Measurements from ENCODE around the gene FAM83D. TPM values are rescaled to one million over a fixed set of nuclear protein-coding genes. Genes with fewer than 3 reads are reported as not detected.

Gene FAM83D
- polyA plus RNA-seq, 2 of the 4 experiments (the other 2 are of a cell fraction): 57.1 to 58.3 TPM

DNA sequence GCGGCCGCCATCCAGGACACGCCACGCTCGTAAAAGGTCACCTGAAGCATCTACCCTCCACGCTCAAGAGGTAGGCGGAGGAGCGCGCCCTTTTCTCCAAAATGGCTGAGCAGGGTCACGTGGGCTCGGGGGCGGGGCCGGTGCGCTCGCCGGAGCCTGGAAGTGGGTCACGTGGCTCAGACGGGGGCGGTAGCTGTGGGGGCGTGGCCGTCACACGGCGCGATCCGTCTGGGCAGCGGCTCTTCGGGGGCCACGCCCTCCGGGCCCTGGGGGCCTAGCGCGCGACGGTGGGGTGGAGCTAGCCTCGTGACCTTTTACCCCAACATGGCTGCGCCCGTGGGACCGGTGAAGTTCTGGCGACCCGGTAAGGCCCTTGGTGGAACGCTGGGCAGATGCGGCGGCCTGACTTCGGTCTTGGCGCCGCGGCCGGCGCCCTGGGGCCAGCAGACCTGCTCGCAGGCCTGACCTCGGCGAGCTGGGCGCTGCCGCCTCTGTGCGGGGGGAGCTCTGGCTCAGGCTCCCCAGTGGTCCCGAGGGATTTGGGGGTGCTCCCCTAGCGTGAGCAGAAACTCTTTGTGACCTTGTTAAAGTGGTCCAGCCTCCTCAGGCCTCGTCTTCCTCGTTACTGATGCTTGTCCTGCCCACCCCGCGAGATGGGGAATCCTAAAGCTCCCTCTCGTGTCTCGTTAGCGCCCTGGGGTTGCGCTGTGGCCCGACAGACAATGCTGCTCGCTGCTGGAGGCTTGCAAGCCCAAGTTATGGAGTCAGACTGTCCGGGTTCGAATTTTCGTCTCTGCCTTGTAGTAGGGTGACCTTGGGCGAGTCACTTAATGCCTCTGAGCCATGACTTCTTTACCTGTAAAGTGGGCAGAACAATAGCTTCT is 36.1 kb downstream of the FAM83D start, which contains the start of gene DHX35 (continued):
- TF ChIP-seq CHD2 (IDR thresholded peaks at IDR 0.05; ENCODE audit: low read length, partially characterized antibody) (no peak), FOSB (CRISPR knock-in tag; IDR thresholded peaks at IDR 0.05) (no peak), ZSCAN20 (CRISPR knock-in tag; IDR thresholded peaks at IDR 0.05) (no peak), BHLHE40 (IDR thresholded peaks at IDR 0.05; ENCODE audit: low read depth, low read length) (no peak), RCOR1 (IDR thresholded peaks at IDR 0.05; ENCODE audit: low read depth, low read length) (no peak), CEBPB (IDR thresholded peaks at IDR 0.05) (no peak), ZC3H11A (IDR thresholded peaks at IDR 0.05) (no peak), HOXB5 (CRISPR knock-in tag; IDR thresholded peaks at IDR 0.05) (no peak), KDM5A (IDR thresholded peaks at IDR 0.05) (peak; percentile 92), FOXS1 (CRISPR knock-in tag; IDR thresholded peaks at IDR 0.05) (no peak), MAZ (IDR thresholded peaks at IDR 0.05; ENCODE audit: borderline replicate concordance, low read depth, low read length) (no peak), RFX5 (IDR thresholded peaks at IDR 0.05) (no peak), RAD21 (conservative IDR thresholded peaks at IDR 0.05 in 1 of 2, IDR thresholded peaks at IDR 0.05 in 1 of 2) (peak; percentile 17 to 19; a peak in 1 of 5 replicates), NFE2L2 (conservative IDR thresholded peaks at IDR 0.05; ENCODE audit: low read length) (no peak), FOSL2 (IDR thresholded peaks at IDR 0.05) (no peak), FOSL2 (CRISPR knock-in tag; IDR thresholded peaks at IDR 0.05) (no peak), POLR2AphosphoS2 (conservative IDR thresholded peaks at IDR 0.05; ENCODE audit: low read length) (no peak), HOXA7 (CRISPR knock-in tag; IDR thresholded peaks at IDR 0.05) (no peak), EHF (CRISPR knock-in tag; IDR thresholded peaks at IDR 0.05) (no peak), SREBF2 (IDR thresholded peaks at IDR 0.05) (no peak), ZFP36 (IDR thresholded peaks at IDR 0.05; ENCODE audit: borderline replicate concordance, partially characterized antibody) (no peak)
- TF ChIP-seq, protein P1, sequence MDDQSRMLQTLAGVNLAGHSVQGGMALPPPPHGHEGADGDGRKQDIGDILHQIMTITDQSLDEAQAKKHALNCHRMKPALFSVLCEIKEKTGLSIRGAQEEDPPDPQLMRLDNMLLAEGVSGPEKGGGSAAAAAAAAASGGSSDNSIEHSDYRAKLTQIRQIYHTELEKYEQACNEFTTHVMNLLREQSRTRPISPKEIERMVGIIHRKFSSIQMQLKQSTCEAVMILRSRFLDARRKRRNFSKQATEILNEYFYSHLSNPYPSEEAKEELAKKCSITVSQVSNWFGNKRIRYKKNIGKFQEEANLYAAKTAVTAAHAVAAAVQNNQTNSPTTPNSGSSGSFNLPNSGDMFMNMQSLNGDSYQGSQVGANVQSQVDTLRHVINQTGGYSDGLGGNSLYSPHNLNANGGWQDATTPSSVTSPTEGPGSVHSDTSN (IDR thresholded peaks at IDR 0.05): no peak
- TF ChIP-seq, protein P2, sequence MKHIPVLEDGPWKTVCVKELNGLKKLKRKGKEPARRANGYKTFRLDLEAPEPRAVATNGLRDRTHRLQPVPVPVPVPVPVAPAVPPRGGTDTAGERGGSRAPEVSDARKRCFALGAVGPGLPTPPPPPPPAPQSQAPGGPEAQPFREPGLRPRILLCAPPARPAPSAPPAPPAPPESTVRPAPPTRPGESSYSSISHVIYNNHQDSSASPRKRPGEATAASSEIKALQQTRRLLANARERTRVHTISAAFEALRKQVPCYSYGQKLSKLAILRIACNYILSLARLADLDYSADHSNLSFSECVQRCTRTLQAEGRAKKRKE (CRISPR knock-in tag; IDR thresholded peaks at IDR 0.05; ENCODE audit: low read depth): no peak
- TF ChIP-seq, protein P3, sequence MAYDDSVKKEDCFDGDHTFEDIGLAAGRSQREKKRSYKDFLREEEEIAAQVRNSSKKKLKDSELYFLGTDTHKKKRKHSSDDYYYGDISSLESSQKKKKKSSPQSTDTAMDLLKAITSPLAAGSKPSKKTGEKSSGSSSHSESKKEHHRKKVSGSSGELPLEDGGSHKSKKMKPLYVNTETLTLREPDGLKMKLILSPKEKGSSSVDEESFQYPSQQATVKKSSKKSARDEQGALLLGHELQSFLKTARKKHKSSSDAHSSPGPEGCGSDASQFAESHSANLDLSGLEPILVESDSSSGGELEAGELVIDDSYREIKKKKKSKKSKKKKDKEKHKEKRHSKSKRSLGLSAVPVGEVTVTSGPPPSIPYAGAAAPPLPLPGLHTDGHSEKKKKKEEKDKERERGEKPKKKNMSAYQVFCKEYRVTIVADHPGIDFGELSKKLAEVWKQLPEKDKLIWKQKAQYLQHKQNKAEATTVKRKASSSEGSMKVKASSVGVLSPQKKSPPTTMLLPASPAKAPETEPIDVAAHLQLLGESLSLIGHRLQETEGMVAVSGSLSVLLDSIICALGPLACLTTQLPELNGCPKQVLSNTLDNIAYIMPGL (CRISPR knock-in tag; IDR thresholded peaks at IDR 0.05; ENCODE audit: borderline replicate concordance): no peak
- TF ChIP-seq, protein P4, sequence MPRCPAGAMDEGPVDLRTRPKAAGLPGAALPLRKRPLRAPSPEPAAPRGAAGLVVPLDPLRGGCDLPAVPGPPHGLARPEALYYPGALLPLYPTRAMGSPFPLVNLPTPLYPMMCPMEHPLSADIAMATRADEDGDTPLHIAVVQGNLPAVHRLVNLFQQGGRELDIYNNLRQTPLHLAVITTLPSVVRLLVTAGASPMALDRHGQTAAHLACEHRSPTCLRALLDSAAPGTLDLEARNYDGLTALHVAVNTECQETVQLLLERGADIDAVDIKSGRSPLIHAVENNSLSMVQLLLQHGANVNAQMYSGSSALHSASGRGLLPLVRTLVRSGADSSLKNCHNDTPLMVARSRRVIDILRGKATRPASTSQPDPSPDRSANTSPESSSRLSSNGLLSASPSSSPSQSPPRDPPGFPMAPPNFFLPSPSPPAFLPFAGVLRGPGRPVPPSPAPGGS (IDR thresholded peaks at IDR 0.05): 0 out of 3 replicates have a peak, but pooled peaks have one; percentile 10
